Activated CD4-positive, alpha-beta T cell treated with anti-CD3 and anti-CD28 coated beads for 1 hour (primary cell): Measurements from ENCODE around the gene GNE.
"Not testable (repeated sequence)": the region's sequence is repeated elsewhere in the genome, so short reads cannot be mapped to it uniquely, and the experiment has no call there.

Experiments
- DNase-seq: peaks from one replicate; pipeline ENCODE4 v3.0.0-alpha.2; 2020

The GNE gene

GRCh38 chr9:36204906-36205547, 53.2 kb downstream of the GNE start:
- DNase-seq: no peak

- DNase-seq: no peak
Measured at GRCh38 chr9:36194326-36195000, 63.8 kb downstream of the GNE start.

- no peak for DNase-seq
Measured at GRCh38 chr9:36193023-36193422, 65.2 kb downstream of the GNE start.

GRCh38 chr9:36192196-36192595, 66.1 kb downstream of the GNE start:
- DNase-seq: no peak

- no peak for DNase-seq
Measured at GRCh38 chr9:36191686-36192085, 66.6 kb downstream of the GNE start.

GRCh38 chr9:36191290-36191645, 67.0 kb downstream of the GNE start:
- peak; percentile 31 for DNase-seq

- DNase-seq: peak; percentile 87
Measured at GRCh38 chr9:36190388-36191289, 67.6 kb downstream of the GNE start, which contains the start of gene CLTA. Gene CLTA (plus strand): TSS chr9:36190921. CDS start chr9:36191057, 136 bp downstream.

- no peak for DNase-seq
Measured at GRCh38 chr9:36189976-36190375, 68.3 kb downstream of the GNE start.

- no peak for DNase-seq
Measured at GRCh38 chr9:36188212-36188611, 70.0 kb downstream of the GNE start.

GRCh38 chr9:36187414-36187813, 70.8 kb downstream of the GNE start:
- no peak for DNase-seq

- DNase-seq: not testable (repeated sequence)
Measured at GRCh38 chr9:36180243-36180642, 78.0 kb downstream of the GNE start.

GRCh38 chr9:36177571-36177970, 80.7 kb downstream of the GNE start:
- no peak for DNase-seq

- not testable (repeated sequence) for DNase-seq
Measured at GRCh38 chr9:36176496-36176895, 81.8 kb downstream of the GNE start.

- DNase-seq: not testable (repeated sequence)
Measured at GRCh38 chr9:36175209-36175608, 83.0 kb downstream of the GNE start.

GRCh38 chr9:36174731-36175130, 83.5 kb downstream of the GNE start:
- no peak for DNase-seq

GRCh38 chr9:36174271-36174670, 84.0 kb downstream of the GNE start:
- no peak for DNase-seq

GRCh38 chr9:36173861-36174260, 84.4 kb downstream of the GNE start:
- no peak for DNase-seq

GRCh38 chr9:36170531-36170930, 87.7 kb downstream of the GNE start:
- no peak for DNase-seq

- DNase-seq: no peak
Measured at GRCh38 chr9:36169708-36170107, 88.5 kb downstream of the GNE start.

GRCh38 chr9:36169166-36169565, 89.1 kb downstream of the GNE start, which contains the start of gene CCIN:
Gene CCIN (plus strand): TSS chr9:36169388. CDS start chr9:36169503, 115 bp downstream.
- DNase-seq: no peak

- peak; percentile 74 for DNase-seq
Measured at GRCh38 chr9:36166168-36166927, 91.9 kb downstream of the GNE start.

- no peak for DNase-seq
Measured at GRCh38 chr9:36165826-36166167, 92.5 kb downstream of the GNE start.

GRCh38 chr9:36164989-36165388, 93.3 kb downstream of the GNE start:
- DNase-seq: no peak
